HL-60 (cell line): ENCODE results near the gene ATIC.

Experiments used
- CTCF ChIP-seq: IDR thresholded peaks from one replicate; pipeline ENCODE4 v1.5.1; 2011; ENCODE audit warnings: low read length, control low read depth, inconsistent platforms; ENCODE audit not compliant: insufficient read depth
- REST ChIP-seq: IDR thresholded peaks from 2 replicates; pipeline ENCODE4 v1.6.1; 2012; ENCODE audit warnings: low read depth; ENCODE audit not compliant: insufficient replicate concordance
- SPI1 ChIP-seq: IDR thresholded peaks from 2 replicates; pipeline ENCODE4 v1.6.1; 2012; ENCODE audit warnings: low read depth, mild to moderate bottlenecking, borderline replicate concordance

GRCh38 chr2:215362562-215362904, 50.7 kb downstream of the ATIC start:
- TF ChIP-seq CTCF (no peak), REST (no peak), SPI1 (no peak)
